GM12864 (cell line): ENCODE data around the gene SLC38A10.

Source experiments
- DNase-seq: peaks from one replicate; pipeline ENCODE4 v3.0.0-alpha.2; 2011; ENCODE audit warnings: low read depth
- H3K4me3 ChIP-seq: 2 replicates; pipeline ENCODE4 v1.5.1; 2011; ENCODE audit warnings: mild to moderate bottlenecking, low read depth, low read length, control low read depth
- TF ChIP-seq, protein P1 (sequence below): IDR thresholded peaks from 2 replicates; pipeline ENCODE4 v1.5.1; 2011; ENCODE audit warnings: low read depth, mild to moderate bottlenecking, moderate library complexity, low read length, control low read depth, inconsistent platforms; ENCODE audit errors: missing control alignments

Gene SLC38A10

DNA sequence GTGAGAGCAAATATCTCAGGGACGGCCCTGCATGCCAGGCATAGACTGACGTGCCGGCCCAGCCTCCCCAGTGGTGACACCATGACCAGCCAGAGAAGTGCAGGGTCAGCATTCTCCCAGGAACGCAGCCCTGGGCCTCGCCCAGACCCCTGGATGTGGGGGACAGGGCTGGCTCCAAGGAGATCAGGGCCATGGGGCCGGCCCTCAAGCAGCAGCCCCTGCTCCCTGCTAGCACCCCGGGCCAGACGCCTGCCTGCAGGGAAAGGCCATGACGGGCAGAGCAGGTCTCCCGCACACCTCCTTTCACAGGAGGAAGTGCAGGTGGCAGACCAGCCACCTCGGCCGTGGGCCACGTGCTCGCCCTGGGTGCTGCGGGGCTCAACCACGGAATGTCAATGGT is 46.5 kb downstream of the SLC38A10 start:
- TF ChIP-seq, protein P1, sequence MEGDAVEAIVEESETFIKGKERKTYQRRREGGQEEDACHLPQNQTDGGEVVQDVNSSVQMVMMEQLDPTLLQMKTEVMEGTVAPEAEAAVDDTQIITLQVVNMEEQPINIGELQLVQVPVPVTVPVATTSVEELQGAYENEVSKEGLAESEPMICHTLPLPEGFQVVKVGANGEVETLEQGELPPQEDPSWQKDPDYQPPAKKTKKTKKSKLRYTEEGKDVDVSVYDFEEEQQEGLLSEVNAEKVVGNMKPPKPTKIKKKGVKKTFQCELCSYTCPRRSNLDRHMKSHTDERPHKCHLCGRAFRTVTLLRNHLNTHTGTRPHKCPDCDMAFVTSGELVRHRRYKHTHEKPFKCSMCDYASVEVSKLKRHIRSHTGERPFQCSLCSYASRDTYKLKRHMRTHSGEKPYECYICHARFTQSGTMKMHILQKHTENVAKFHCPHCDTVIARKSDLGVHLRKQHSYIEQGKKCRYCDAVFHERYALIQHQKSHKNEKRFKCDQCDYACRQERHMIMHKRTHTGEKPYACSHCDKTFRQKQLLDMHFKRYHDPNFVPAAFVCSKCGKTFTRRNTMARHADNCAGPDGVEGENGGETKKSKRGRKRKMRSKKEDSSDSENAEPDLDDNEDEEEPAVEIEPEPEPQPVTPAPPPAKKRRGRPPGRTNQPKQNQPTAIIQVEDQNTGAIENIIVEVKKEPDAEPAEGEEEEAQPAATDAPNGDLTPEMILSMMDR = no peak
- H3K4me3 ChIP-seq = no peak overlapping the region
- DNase-seq = no peak

DNA sequence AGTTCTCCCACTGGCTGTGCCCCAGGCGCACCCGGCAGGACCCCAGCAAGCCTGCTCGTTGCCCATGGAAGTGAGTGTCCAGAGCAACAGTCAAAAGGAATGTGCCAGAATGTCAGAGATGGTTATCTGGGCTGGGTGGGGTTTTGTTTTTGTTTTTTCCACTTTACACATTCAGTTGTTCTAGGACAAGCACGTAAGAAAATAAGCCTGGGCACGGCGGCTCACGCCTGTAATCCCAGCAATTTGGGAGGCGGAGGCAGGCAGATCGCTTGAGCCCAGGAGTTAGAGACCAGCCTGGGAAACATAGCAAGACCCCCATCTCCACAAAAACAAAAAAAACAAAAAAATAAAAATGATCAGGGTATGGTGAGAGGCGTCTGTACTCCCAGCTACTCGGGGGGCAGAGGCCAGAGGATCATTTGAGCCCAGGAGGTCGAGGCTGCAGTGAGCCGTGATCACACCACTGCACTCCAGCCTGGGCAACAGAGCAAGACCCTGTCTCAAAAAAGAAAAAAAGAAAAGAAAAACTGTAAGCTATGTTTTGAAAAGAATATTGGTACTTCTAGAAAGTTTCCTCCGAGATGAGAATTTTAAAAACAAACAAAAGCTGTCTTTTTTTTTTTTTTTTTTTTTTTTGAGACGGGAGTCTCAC is 47.6 kb downstream of the SLC38A10 start:
- no peak overlapping the region for H3K4me3 ChIP-seq
- DNase-seq = no peak
- TF ChIP-seq, protein P1 = no peak

DNA sequence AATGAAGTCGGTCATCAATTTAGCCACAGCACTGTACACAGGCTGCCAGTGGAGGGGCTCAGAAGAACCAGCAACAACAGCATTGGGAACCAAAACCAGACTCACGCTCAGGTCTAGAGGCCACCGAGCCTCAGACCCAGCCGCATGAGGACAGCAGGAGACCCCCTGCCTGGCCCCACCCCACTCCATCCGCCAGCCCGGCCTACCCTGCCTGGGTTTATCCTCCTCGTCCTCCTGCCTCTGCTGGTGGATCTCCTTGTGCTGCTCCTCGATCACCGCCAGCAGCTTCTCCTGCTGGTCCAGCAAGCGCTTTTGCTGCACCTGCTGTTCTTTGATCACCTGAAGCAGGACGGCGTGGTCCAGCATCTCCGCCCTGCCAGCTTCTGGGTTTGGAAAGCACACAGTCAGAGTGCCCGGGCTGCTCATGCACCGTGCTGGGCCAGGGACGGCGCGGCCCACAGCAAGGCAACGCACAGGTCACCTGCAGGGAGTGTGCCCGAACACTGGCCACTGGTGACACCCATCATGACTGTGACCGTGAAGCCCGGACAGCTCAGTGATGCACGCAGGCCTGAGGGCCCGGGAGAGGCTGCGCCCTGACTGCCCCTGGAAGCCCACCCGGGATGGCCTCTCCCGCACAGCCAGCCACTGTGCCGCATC is 48.3 kb downstream of the SLC38A10 start:
- H3K4me3 ChIP-seq = no peak overlapping the region
- TF ChIP-seq, protein P1 = no peak
- DNase-seq = no peak

DNA sequence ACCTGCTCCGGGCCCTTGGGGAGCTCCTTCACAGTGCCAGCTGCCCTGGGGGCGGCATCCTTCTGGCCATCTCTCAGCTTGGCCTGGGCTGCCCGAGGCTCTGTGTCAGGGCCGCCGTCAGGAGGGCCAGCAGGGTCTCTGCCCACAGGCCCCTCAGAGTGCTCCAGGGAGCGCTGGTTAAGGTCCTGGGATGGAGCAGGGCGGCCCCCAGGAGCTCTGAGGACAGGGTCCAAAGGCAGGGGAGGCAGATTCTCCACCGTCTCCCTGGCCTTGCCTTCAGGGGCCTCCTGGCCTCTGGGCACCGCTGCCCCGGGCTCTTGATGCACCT is 48.8 kb downstream of the SLC38A10 start:
- TF ChIP-seq, protein P1 = no peak
- no peak overlapping the region for H3K4me3 ChIP-seq
- no peak for DNase-seq

DNA sequence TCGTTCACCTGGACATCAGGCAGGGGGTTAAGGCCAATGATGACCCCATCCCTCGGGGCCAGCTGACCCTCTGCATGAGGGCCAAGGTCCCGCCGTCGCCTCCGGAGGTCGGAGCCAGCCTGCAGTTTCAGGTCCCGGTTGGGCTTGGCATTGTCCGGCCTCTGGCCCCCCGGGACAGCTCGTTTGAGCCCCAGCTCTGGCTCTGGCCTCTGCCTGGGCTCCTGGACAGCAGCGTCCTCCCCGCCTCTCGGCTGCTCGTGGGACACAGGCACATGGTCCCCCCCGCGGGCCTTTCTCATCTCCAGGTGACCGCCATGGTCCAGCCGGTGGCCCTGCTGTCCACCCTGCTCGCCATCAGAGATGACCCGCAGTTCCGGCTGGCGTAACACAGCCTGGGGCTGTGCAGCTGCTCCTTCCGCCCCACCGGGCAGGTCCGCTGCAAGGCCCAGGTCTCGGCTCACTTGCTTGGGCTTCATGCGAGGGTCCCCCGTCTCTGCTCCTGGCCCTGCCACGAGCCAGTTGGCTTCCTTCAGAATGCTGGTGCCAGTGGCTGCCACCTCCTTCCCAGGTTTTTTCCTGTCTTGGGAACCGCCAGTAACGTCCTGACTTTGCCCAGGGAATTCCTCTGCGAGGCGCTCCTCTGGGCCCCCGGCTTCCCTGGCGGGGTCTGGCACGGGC is 49.3 kb downstream of the SLC38A10 start:
- H3K4me3 ChIP-seq = no peak overlapping the region
- DNase-seq = no peak
- TF ChIP-seq, protein P1 = no peak

DNA sequence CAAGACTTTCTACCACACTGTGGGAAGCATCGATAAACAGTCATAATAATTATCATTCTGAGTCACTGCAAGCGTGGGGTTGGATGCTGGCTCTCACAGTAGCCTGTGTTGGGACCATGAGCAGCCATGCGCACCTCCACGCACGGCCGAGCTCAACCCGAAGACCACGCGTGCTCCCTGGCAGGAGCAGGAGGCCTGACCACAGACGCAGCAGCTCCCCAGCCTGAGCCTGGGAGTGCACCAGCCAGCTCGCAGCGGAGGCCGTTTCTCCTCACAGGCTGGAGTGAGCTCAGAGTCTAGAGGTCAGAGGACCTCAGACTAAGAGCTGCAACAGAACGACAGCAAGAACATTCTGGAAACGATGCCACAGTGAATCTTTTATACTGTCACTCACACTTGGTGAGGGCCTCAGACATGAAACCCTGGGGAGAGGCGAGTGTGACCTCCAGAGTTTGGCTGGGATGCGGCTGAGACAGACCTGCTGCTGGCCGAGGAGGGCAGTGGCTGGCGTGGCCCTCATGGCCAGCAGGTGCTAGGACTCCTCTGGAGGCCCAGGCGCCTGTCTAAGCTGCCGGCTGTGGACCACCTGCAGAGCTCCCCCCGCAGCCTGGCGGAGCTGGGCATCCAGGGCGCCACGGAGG is 50.0 kb downstream of the SLC38A10 start:
- H3K4me3 ChIP-seq = no peak overlapping the region
- TF ChIP-seq, protein P1 = no peak
- DNase-seq = no peak
